GM19395 (cell line): ENCODE measurements around the gene ZNF860.

Experiments
- ATAC-seq: cut with Tn5 transposase; IDR thresholded peaks from one replicate; pipeline ENCODE4 v1.9.1; 2021; ENCODE audit warnings: mild to moderate bottlenecking, moderate library complexity; ENCODE audit not compliant: unreplicated experiment

ZNF860 gene

DNA sequence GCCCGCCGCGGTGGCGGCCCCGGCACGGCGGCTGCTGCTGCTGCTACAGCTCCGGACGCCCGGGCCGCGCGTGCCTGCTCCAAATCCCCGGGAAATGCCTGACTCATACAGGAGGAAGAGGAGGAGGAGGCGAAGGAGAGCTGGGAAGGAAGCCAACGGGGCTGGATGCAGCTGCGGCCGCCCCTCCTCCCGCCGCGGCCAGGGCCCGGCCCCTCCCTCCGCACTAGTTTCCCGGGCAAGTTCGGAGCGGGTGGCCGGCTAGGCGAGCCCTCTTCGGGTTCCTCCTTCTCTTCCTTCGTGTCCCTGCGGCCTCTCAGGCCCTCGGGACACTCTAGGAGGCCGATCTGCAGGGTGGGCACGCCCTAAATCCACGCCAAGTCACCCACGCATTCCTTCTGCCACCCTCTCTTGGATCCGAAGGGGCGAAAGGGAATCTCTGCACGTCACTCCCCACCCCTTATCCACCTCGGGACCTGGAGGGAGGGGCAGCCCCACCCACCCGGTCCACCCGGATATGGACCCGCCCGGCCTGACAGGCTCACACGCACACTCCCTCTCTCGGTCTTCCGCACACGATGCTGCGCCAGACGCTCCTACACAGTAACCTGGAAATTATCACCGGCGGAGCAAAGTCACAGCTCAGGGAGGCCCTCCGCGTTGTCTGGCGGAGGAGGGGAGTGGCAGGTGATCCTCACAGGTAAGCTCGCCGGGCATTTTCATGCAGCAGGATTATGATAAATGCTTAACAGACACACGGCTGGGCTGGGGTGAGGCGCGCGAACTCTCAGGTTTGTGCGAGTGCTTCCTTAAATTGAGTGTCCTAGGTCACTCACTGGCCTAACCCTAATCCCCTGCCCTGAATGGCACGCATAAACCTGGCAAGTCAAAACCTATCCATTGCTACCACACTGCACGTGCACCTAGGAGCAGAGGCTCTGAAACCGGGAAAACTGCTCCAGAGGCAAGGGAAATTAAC, at the start of gene ZNF860, which contains the start of gene OSBPL10:
Gene ZNF860 (plus strand): TSS at position 545 of the 976 bp plus-strand sequence. CDS start 7,330 bp downstream, outside the sequence.
Gene OSBPL10 (minus strand): TSS at position 57 of the 976 bp plus-strand sequence. CDS start 83 bp downstream, outside the sequence.
- ATAC-seq, result peak; percentile 27

GRCh38 chr3:31932990-31933389, 48.6 kb upstream of the ZNF860 start:
- no peak for ATAC-seq

DNA sequence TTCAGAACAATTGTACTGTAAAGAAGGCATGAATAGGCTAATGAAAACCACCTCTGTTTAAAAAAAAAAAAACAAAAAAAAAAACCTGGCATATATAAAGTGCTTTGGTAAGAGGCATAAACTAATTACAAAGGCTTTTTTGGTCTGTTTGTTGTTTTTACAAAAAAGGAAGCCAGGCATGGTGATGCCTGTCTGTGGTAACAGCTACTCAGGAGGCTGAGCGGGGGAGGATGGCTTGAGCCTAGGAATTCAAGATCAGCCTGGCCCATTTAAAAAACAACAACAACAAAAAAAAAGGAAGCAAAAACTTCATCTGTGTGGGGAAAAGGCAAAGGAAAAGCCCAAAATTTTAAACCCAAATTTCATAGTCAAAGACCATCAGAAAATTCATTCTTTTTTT, 47.5 kb upstream of the ZNF860 start:
- no peak for ATAC-seq

DNA sequence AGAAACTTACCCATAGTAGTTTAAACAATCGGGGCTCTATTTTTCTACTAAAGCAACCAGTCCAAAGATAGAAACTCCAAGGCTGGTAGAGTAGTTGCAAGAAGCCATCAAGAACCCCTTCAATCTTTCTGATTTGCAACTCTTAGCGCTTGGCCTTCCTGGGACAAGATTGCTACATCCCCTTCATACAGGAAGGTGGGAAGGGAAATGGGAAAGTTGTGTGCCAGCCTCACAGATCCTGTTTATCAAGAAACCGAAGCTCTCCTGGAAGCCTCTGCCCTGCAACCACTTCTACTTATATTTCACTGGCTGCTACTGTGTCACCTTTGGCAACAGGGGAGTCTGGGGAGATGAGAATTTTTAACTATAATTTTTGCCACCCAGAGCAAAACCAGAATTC, 46.7 kb upstream of the ZNF860 start:
- ATAC-seq, result no peak

- ATAC-seq, result no peak
Observed at GRCh38 chr3:31936420-31937060, 45.0 kb upstream of the ZNF860 start.

GRCh38 chr3:31937225-31937624, 44.3 kb upstream of the ZNF860 start:
- no peak for ATAC-seq

DNA sequence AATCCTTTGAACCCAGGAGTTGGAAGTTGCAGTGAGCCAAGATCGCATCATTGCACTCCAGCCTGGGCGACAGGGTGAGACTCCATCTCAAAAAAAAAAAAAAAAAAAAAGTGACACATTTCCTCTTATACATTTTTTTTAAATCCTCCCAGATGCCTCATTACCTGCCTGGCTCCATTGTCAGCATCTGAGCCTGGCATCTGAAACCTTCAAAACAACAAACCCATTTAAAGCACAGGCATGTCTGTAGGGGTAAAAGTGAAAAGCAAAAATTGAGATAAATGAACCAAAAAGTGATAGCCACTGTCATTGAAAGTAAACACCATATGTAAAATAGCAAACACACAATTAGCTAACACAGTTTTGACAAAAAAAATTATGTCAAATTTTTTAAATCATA, 39.1 kb upstream of the ZNF860 start:
- ATAC-seq, result no peak

DNA sequence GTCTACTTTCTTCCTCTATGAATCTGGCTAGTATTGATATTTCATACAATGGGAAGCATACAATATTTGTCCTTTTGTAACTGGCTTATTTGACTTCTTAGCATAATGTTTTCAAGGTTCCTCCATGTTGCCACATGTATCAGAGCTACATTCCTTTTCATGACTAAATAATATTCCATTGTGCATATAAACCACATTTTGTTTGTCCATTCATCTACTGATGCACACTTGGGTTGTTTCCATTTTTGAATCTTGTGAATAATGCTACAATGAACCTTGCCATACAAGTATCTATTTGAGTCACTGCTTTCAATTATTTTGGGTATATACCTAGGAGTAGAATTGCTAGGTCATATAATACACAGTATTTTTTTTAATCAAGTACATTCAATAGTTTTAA, 38.5 kb upstream of the ZNF860 start:
- no peak for ATAC-seq

- ATAC-seq, result no peak
Observed at GRCh38 chr3:31945738-31946052, 35.9 kb upstream of the ZNF860 start.

- ATAC-seq, result peak; percentile 40
Observed at GRCh38 chr3:31946484-31947081, 35.0 kb upstream of the ZNF860 start.

DNA sequence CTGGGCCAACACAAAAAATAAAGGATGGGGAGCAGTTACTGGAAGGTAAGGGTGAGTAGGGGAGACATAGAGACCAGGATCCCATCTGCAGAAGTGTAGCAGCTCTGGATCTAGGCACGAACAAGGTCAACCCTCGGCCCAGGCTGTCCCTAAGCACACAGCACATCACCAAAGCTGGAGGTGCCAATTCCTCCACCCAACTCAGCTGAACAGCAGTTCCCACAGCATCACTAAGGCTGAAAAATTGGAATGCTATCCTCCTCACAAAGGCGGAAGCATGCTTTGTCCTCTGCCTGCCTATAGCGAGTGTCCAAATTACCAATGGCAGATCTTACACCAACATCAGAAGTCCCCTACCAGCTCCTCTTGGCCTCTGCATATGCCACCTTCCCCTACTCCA, 34.4 kb upstream of the ZNF860 start:
- no peak for ATAC-seq

DNA sequence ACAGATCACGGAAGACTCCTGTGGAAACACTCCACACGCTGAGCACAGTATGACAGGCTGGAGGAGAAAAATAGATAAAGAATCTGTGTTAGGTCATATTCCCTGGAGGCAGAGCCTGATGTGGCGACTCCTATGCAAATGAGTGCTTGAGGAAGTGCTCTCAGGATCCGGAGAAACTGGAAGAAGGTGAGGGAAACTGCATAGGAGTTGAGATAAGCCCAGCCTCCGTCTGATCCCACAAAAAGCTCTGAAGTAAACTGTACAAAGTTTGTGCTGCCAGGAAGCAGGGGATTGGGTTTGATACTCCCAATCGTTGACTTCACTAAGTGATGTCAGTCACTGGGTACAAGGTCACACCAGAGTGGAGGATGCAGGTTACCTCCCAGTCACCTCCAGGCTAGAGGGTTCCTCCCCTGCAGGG, 33.9 kb upstream of the ZNF860 start:
- no peak for ATAC-seq

- ATAC-seq, result no peak
Observed at GRCh38 chr3:31948280-31948679, 33.3 kb upstream of the ZNF860 start.

GRCh38 chr3:31952205-31952604, 29.3 kb upstream of the ZNF860 start:
- peak; percentile 98 for ATAC-seq

GRCh38 chr3:31953091-31953490, 28.5 kb upstream of the ZNF860 start:
- ATAC-seq, result no peak

- no peak for ATAC-seq
Observed at GRCh38 chr3:31953636-31954035, 27.9 kb upstream of the ZNF860 start.

DNA sequence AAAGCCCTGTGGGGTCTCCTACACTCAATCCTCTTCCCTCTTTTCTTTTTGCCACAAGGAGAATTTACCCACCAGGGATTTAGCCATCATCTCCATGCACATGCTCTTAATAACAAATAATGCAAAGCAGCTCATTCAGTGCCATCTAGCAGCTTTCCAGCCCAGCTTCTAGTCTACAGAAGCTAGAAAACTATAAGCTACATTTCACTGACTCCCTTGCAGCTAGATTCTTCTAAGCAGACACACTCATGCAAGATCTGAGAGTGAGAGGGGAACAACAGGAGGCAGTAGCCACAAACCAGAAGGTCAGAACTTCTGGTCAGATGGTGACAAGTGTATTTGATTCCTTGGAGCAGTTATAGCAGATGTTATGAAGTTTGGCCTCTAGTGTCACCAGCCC, 26.0 kb upstream of the ZNF860 start:
- no peak for ATAC-seq

DNA sequence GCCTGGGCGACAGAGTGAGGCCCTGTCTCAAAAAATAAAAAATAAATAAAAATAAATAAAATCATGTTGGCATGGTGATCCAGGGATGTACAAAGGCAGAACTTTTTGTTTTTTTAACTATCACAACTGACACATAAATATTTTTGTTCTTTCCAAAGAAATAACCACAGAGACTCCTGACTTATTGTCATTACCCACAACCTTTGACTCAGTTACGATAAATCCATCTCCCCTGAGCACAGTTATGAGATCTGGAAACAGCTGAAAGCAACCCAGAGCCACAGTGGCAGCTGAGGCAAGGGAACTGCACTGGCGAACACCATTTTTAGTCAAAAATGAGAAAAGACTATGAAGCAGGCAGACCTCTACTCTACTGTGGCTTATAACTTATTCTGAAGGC, 24.4 kb upstream of the ZNF860 start:
- ATAC-seq, result no peak

GRCh38 chr3:31958701-31959152, 22.8 kb upstream of the ZNF860 start:
- no peak for ATAC-seq

GRCh38 chr3:31959251-31959650, 22.3 kb upstream of the ZNF860 start:
- no peak for ATAC-seq

GRCh38 chr3:31959951-31960792, 21.4 kb upstream of the ZNF860 start:
- ATAC-seq, result peak; percentile 34
